Common myeloid progenitor, CD34-positive (primary cell): ENCODE measurements around the gene PFKFB4.
"Not testable (repeated sequence)": the region's sequence is repeated elsewhere in the genome, so short reads cannot be mapped to it uniquely, and the experiment has no call there.

Experiments
- CTCF ChIA-PET: fragments of 350-600 bp; sonication (Branson Sonifier 250); formaldehyde crosslinking; loops from one replicate; lab custom pipeline; 2021; ENCODE audit warnings: antibody characterized with exemption; lab: Charles Lee
- POLR2A ChIA-PET: fragments of 350-600 bp; sonication (Branson Sonifier 250); formaldehyde crosslinking; loops from one replicate; lab custom pipeline; 2021; ENCODE audit warnings: antibody characterized with exemption; lab: Charles Lee
- DNase-seq, 3 donors: peaks; one replicate each; pipeline versions ENCODE4 v3.0.0 to v3.0.0-alpha.2; 2013
- H3K27ac ChIP-seq, 2 experiments: 1 replicate in 1 of 2; 2 replicates in 1 of 2; pipeline ENCODE4 v1.7.0; 2013; ENCODE audit warnings: inconsistent platforms in 2 of 2, low read length in 2 of 2, mild to moderate bottlenecking in 2 of 2, low read depth in 1 of 2, moderate library complexity in 1 of 2; ENCODE audit not compliant: severe bottlenecking in 2 of 2, insufficient read depth in 1 of 2, poor library complexity in 1 of 2
- H3K27me3 ChIP-seq, 5 experiments: replicated peaks in 2 of 5; 1 replicate in 3 of 5; 2 replicates in 2 of 5; pipeline versions ENCODE4 v1.6.1 to v1.7.0; 2013; ENCODE audit warnings: low read length in 4 of 5, mild to moderate bottlenecking in 2 of 5, moderate library complexity in 2 of 5, inconsistent platforms in 1 of 5; ENCODE audit not compliant: insufficient read depth in 5 of 5, control insufficient read depth in 4 of 5
- H3K36me3 ChIP-seq, 4 experiments: 1 replicate in 2 of 4; 2 replicates in 2 of 4; pipeline versions ENCODE4 v1.6.1 to v1.7.0; 2013; ENCODE audit warnings: low read length in 3 of 4, control low read depth in 1 of 4, mild to moderate bottlenecking in 1 of 4; ENCODE audit not compliant: control insufficient read depth in 4 of 4, insufficient read depth in 4 of 4
- H3K4me1 ChIP-seq, 4 experiments: 1 replicate in 3 of 4; 2 replicates in 1 of 4; pipeline versions ENCODE4 v1.6.1 to v1.7.1; 2013; ENCODE audit warnings: low read length in 3 of 4, mild to moderate bottlenecking in 3 of 4, control low read depth in 1 of 4, inconsistent platforms in 1 of 4, moderate library complexity in 1 of 4; ENCODE audit not compliant: control insufficient read depth in 4 of 4, insufficient read depth in 4 of 4; ENCODE audit errors: control extremely low read depth in 1 of 4
- H3K4me3 ChIP-seq, 7 experiments: 1 replicate in 4 of 7; 2 replicates in 3 of 7; pipeline versions ENCODE4 v1.5.1 to v1.7.0; 2013; ENCODE audit warnings: mild to moderate bottlenecking in 7 of 7, low read length in 6 of 7, moderate library complexity in 6 of 7, inconsistent platforms in 2 of 7, low read depth in 2 of 7, control low read depth in 1 of 7; ENCODE audit not compliant: insufficient read depth in 4 of 7, control insufficient read depth in 1 of 7; ENCODE audit errors: extremely low read depth in 1 of 7
- H3K9me3 ChIP-seq, 5 experiments: 1 replicate in 4 of 5; 2 replicates in 1 of 5; pipeline versions ENCODE4 v1.6.1 to v1.7.1; 2013; ENCODE audit warnings: low read length in 4 of 5, mild to moderate bottlenecking in 2 of 5, inconsistent platforms in 1 of 5, low read depth in 1 of 5, moderate library complexity in 1 of 5; ENCODE audit not compliant: control insufficient read depth in 4 of 5, insufficient read depth in 2 of 5; ENCODE audit errors: control extremely low read depth in 1 of 5
- WGBS: methylation state at CpG from one replicate; pipeline ENCODE4 v1.1.5; 2013; ENCODE audit not compliant: insufficient coverage; 5-methylcytosine and 5-hydroxymethylcytosine counted together

Gene PFKFB4

GRCh38 chr3:48555231-48555948 lies 1.2 kb downstream of the PFKFB4 start:
- POLR2A ChIA-PET, result interaction anchor here (0.6 to 0.9 kb wide), 3 partner anchors 83 to 397 kb away, joined by 3 to 6 read pairs (median 3); no protein-coding TSS in a partner anchor

GRCh38 chr3:48553886-48554845 lies 2.4 kb downstream of the PFKFB4 start:
- H3K27ac ChIP-seq, result no peak overlapping the region
- H3K36me3 ChIP-seq, result no peaks in the 10 kb centered on the region

More at GRCh38 chr3:48555231-48555948, 1.2 kb downstream of the PFKFB4 start:
- no peak for DNase-seq
- Histone ChIP-seq H3K9me3 (no peaks in the 10 kb centered on the region), H3K36me3 (no peaks in the 10 kb centered on the region), H3K4me3 (peak overlapping the region in 3 of 7 experiments; percentile 40 to 80 (median 75)), H3K27me3 (no peaks in the 10 kb centered on the region), H3K27ac (peak overlapping the region in 1 of 2 experiments; percentile 66), H3K4me1 (peaks cover 2 to 60% (median 44%) of the 10 kb centered on the region in 4 experiments)
- WGBS, result 97% methylated on average over 7 of the region's 10 CpGs
- CTCF ChIA-PET, result interaction anchor here (0.7 to 1.3 kb wide), 6 partner anchors 10 to 184 kb away, joined by 3 to 4 read pairs (median 3); partner anchors contain the start of genes CCDC51 and TMA7

GRCh38 chr3:48553361-48553760 lies 3.2 kb downstream of the PFKFB4 start:
- H3K4me1 ChIP-seq, result peaks cover 0 to 53% (median 34%) of the 10 kb centered on the region in 4 experiments

More at GRCh38 chr3:48553886-48554845, 2.4 kb downstream of the PFKFB4 start:
- CTCF ChIA-PET, result interaction anchor here (0.7 to 7.7 kb wide), 9 partner anchors 9 to 279 kb away, joined by 3 to 48 read pairs (median 4); no protein-coding TSS in a partner anchor
- DNase-seq, result no peak
- no peaks in the 10 kb centered on the region for H3K27me3 ChIP-seq
- POLR2A ChIA-PET, result interaction anchor here (0.9 kb wide), 1 partner anchor 12 kb away, joined by 3 read pairs; no protein-coding TSS in a partner anchor
- no peaks in the 10 kb centered on the region for H3K9me3 ChIP-seq
- WGBS, result 91% methylated on average over 11 of the region's 14 CpGs
- H3K4me3 ChIP-seq, result no peak overlapping the region
- peaks cover 0 to 58% (median 38%) of the 10 kb centered on the region in 4 experiments for H3K4me1 ChIP-seq

GRCh38 chr3:48552111-48552951 lies 4.3 kb downstream of the PFKFB4 start:
- peaks cover 0 to 5% (median under 1%) of the 10 kb centered on the region in 4 experiments for H3K36me3 ChIP-seq
- H3K27me3 ChIP-seq, result no peaks in the 10 kb centered on the region
- ChIA-PET POLR2A (no interaction called here), CTCF (interaction anchor here (1.2 to 7.7 kb wide), 6 partner anchors 13 to 152 kb away, joined by 3 to 48 read pairs (median 6); no protein-coding TSS in a partner anchor)
- H3K9me3 ChIP-seq, result no peaks in the 10 kb centered on the region
- 89% methylated on average over 12 of the region's 14 CpGs for WGBS
- DNase-seq, result no peak
- no peak overlapping the region for H3K27ac ChIP-seq
- H3K4me3 ChIP-seq, result no peak overlapping the region
- peaks cover 0 to 44% (median 30%) of the 10 kb centered on the region in 4 experiments for H3K4me1 ChIP-seq

More at GRCh38 chr3:48553361-48553760, 3.2 kb downstream of the PFKFB4 start:
- DNase-seq, result no peak
- Histone ChIP-seq H3K36me3 (no peaks in the 10 kb centered on the region), H3K9me3 (no peaks in the 10 kb centered on the region), H3K27me3 (no peaks in the 10 kb centered on the region), H3K27ac (no peak overlapping the region), H3K4me3 (no peak overlapping the region)
- WGBS, result 72% methylated on average over 4 of the region's 5 CpGs
- CTCF ChIA-PET, result interaction anchor here (0.7 to 7.7 kb wide), 10 partner anchors 8 to 278 kb away, joined by 3 to 48 read pairs (median 4); no protein-coding TSS in a partner anchor
- POLR2A ChIA-PET, result interaction anchor here (0.6 to 0.9 kb wide), 4 partner anchors 11 to 766 kb away, joined by 3 read pairs; partner anchors contain the start of gene ZNF589

- CTCF ChIA-PET, result interaction anchor here (1.6 to 7.7 kb wide), 3 partner anchors 12 to 151 kb away, joined by 3 to 48 read pairs (median 5); no protein-coding TSS in a partner anchor
- DNase-seq, result not testable (repeated sequence)
Observed at GRCh38 chr3:48551651-48552050, 5.0 kb downstream of the PFKFB4 start.

More at GRCh38 chr3:48551651-48552050, 5.0 kb downstream of the PFKFB4 start:
- H3K9me3 ChIP-seq, H3K4me3 ChIP-seq, POLR2A ChIA-PET, H3K27ac ChIP-seq, H3K27me3 ChIP-seq: not testable (repeated sequence)
- peaks cover 0 to 10% (median 3%) of the 10 kb centered on the region in 4 experiments for H3K36me3 ChIP-seq
- peaks cover 0 to 41% (median 26%) of the 10 kb centered on the region in 4 experiments for H3K4me1 ChIP-seq
- 96% methylated on average over 6 of the region's 7 CpGs for WGBS
